ENCODE results near the gene NPL.

- no peak for TF ChIP-seq EZH2 (IDR thresholded peaks at IDR 0.05; ENCODE audit: low read length)
- no peak for TF ChIP-seq CTCF (optimal IDR thresholded peaks at IDR 0.05 in 1 of 3, IDR thresholded peaks at IDR 0.05 in 1 of 3, conservative IDR thresholded peaks at IDR 0.05 in 1 of 3; ENCODE audit: extremely low read depth in 1 of 3, insufficient read depth in 2 of 3, low read length in 3 of 3)
These were observed 18.3 kb downstream of the NPL start for GRCh38 chr1:182807907-182808306.

Measured in keratinocyte (primary cell).